SK-N-SH (cell line): ENCODE results near the gene CDV3.

Source experiments
- EZH2phosphoT487 ChIP-seq: fragments of 200-600 bp; sonication (generic); IDR thresholded peaks from 2 replicates; pipeline ENCODE4 v1.6.1; 2017; ENCODE audit warnings: low read depth, mixed run types, mild to moderate bottlenecking, antibody characterized with exemption, moderate library complexity, borderline replicate concordance
- NFIC ChIP-seq: IDR thresholded peaks from 2 replicates; pipeline ENCODE4 v1.4.0; 2012; ENCODE audit warnings: borderline replicate concordance
- TF ChIP-seq, protein P1 (sequence below): fragments of 200-600 bp; sonication (generic); IDR thresholded peaks from 2 replicates; pipeline ENCODE4 v1.6.1; 2017; ENCODE audit warnings: antibody characterized with exemption, mild to moderate bottlenecking, moderate library complexity

DNA sequence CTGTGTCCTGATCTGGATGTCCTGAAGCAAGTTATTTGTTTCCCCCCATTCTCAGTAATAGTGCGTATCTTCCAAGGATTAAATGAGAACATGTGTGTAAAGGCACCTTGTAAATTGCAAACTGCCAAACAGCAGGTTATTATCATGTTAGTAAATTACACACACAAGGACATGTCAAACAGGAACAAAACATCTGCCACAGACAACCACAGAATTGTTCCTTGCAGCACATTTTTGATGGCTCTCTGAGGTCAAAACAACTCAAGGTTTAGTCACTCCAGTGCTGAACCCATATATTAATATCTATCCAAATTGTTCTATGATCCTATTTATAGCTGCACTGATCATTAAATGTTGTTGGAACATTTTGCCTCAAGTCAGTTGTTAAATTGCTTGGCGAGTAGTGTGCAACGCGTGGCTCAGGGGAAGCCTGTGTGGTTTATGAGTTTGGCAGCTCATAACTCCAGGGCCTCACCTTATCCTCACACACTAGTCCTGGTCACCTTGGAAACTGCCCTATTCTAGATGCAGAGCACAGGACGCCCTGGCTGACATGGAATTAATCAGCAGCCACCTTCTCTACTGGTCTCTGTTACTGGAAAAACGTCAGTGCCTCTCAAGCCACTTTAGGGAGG, 46.3 kb upstream of the CDV3 start:
- TF ChIP-seq, protein P1, sequence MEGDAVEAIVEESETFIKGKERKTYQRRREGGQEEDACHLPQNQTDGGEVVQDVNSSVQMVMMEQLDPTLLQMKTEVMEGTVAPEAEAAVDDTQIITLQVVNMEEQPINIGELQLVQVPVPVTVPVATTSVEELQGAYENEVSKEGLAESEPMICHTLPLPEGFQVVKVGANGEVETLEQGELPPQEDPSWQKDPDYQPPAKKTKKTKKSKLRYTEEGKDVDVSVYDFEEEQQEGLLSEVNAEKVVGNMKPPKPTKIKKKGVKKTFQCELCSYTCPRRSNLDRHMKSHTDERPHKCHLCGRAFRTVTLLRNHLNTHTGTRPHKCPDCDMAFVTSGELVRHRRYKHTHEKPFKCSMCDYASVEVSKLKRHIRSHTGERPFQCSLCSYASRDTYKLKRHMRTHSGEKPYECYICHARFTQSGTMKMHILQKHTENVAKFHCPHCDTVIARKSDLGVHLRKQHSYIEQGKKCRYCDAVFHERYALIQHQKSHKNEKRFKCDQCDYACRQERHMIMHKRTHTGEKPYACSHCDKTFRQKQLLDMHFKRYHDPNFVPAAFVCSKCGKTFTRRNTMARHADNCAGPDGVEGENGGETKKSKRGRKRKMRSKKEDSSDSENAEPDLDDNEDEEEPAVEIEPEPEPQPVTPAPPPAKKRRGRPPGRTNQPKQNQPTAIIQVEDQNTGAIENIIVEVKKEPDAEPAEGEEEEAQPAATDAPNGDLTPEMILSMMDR: no peak
- TF ChIP-seq EZH2phosphoT487: no peak
- TF ChIP-seq NFIC: no peak
